GM21717 (cell line): Measurements from ENCODE around the gene RORC.

ENCODE experiments used
- ATAC-seq: cut with Tn5 transposase; IDR thresholded peaks from one replicate; pipeline ENCODE4 v1.9.1; 2021; ENCODE audit warnings: mild to moderate bottlenecking, moderate library complexity; ENCODE audit not compliant: unreplicated experiment

The RORC gene

DNA sequence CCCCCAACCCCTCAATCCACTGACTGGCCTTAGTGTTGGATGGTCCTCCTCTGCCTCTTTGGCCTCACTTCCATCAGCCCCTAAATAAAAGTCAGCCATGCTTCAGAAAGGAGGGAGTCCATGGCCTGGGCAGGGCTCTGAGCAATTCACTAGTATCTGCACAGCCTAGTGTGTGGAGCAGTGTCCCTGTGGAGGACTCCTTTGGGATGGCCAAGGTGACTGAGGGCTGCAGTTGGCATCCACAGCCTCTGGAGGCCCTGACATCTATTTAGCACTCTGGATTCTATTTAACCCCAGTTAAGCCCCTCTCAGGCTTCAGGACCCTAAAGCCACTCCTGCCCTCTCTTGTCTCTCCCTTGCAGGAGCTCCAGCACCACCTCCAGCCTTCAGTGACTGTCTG, 18.3 kb upstream of the RORC start:
- no peak for ATAC-seq

GRCh38 chr1:151849126-151849525, 17.5 kb upstream of the RORC start:
- no peak for ATAC-seq

DNA sequence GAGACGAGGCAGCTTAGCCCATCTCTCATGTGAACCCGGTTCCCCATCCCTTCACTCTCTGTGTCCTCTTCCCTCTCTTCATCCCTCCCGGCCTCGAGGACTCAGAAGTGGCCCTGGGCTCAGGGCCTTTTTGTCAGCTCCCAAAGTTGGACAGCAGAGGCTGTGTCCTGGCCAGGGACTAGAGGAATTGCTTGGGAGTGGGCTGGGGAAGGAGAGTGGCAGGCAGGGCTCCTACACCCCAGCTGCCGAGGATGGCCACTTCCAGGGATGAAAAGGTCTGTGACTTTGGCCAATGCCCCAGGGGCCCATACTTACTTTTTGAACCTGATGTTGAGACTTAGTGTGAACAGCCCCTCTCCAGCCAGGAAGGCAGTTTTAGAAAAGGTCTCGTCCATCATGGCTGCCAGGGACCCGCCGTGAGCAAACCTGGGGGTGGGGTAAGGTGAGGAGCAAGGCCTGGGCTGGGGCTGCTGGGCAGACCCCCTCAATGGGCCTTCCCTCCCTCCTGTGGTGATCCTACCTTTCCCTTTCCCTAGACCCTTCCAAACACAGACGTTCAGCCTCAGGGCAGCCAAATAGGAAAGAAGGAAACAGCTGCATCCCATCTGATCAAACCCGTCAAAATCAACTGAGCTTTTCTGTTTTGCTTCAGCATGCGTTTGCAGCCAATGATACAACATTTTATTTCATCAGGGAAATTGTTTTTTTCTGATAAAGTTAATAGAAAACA, 16.4 kb upstream of the RORC start:
- no peak for ATAC-seq

- ATAC-seq = no peak
These were observed 15.2 kb upstream of the RORC start for GRCh38 chr1:151846686-151847237.

GRCh38 chr1:151846062-151846568, 14.5 kb upstream of the RORC start:
- ATAC-seq = no peak

DNA sequence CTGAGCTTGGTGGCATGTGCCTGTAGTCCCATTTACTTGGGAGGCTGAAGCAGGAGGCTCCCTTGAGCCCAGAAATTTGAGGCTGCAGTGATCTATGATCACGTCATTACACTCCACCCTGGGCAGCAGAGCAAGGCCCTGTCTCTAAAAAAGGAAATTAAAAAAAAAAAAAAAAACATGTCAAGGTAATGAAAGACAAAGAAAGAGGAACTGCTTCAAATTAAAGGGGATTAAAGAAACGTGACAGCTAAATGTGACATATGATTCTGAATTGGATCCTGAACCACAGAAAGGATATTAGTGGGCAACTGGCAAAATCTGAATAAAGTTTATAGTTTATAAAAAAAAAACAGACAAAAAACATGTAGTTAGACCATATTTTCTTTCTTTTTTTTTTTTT, 11.8 kb upstream of the RORC start:
- no peak for ATAC-seq

DNA sequence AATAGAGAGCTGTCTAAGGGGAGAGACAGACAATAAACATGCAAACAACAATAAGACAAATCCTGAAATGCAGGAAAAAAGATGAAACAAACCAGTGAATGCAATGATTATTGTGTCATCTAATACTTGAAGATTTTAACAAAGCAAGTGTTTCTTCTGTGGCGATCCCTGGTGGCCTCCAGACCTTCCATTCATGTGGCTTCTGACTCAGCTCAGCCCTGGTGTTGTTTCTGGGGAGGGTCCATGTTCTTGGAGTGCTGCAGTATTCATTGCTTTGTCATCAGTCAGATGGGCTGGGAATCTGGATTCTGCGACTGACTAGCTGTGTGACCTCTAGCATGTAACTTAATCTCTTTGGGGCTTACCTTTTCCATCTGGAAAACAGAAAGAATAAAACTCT, 9.5 kb upstream of the RORC start:
- no peak for ATAC-seq

- no peak for ATAC-seq
These were observed 8.8 kb upstream of the RORC start for GRCh38 chr1:151840421-151840820.

DNA sequence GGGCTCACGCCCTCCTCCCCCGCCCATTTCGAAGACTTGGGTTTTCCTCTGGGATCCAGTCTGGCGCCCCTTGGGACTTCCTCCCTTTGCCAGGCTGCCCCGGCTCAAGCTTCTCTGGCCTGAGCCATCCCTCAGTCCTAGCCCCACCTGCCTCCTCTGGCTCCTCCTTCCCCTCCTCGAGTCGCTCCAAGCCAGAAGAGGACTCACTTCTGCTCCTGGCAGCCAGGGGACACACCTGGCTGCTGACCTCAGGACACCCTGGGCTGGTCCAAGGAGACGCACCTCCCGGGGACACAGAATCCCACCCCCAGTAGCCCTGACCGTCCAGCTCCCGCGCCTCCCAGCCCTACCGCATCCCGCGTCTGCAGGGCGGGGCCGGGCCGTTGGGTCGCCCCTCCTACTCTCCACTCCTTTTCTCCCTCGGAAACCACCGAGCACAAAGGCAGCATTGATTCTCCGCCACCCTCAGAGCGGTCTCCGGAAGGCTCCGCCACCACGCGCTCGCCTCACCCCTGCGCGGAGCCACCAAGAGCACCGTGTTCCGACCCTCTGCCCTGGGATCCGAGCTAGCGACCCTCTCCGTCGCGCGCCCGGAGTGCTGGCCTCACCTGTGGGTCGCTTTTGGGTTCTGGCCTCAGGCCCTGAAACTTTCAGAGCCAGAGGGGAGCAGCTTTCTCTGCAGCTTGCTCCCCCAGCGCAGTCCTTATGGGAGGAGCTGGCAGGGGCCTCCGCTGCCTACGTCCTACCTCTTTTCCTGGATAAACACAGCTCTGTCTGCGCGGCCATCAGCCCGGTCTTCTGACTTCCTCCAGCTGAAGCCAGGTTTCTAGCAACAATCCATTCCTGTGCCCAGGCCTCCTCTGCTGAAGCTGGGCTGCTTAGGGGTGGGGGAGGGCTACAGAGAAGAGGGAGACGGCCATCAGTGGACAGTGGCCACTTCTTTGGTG, 8.1 kb upstream of the RORC start, which contains the start of gene C2CD4D:
Gene C2CD4D, minus strand, starts transcription at position 364 of the 947 bp plus-strand sequence. CDS start 831 bp downstream, outside the sequence.
- no peak for ATAC-seq

- ATAC-seq = no peak
These were observed 7.4 kb upstream of the RORC start for GRCh38 chr1:151839082-151839412.

GRCh38 chr1:151838222-151839081, 6.8 kb upstream of the RORC start:
- no peak for ATAC-seq

- ATAC-seq = no peak
These were observed 6.3 kb upstream of the RORC start for GRCh38 chr1:151837884-151838221.

- ATAC-seq = no peak
These were observed 5.6 kb upstream of the RORC start for GRCh38 chr1:151837197-151837596.

GRCh38 chr1:151835596-151835995, 4.0 kb upstream of the RORC start:
- ATAC-seq = no peak

- no peak for ATAC-seq
These were observed 2.6 kb upstream of the RORC start for GRCh38 chr1:151834239-151834638.

- ATAC-seq = no peak
These were observed 1.7 kb upstream of the RORC start for GRCh38 chr1:151833172-151833900.

DNA sequence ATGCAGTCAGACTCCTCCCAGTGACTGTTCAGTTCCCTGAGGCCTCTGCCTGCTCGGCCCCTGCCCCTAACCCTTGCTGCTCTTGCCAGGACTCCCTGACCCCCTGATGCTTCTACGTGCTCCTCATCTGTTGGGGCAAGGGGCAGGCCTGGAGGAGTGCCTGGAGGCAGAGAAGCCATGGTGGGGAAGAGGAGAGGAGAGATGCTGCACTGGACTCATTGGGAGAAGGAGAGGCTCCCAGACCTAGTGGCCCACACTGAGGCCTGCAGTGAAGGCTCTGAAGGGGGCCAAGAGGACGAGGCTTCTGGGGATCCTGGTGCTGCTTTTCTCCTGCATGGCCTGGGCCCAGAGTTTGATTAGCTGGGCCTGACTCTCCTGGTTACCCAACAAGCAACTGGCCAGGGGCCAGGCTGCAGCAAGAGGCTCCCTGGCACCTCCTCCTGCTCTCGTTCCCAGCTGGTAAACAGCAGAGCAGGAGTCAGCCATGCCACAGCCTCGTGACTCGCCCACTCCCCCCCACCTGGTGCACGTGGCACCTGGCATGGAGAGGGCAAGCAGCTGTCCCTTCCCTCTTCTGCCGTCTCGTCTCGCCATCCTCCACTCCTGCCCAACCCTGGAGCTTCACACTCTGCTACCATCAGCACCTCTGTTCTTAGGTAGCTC, 847 bp upstream of the RORC start:
- no peak for ATAC-seq

DNA sequence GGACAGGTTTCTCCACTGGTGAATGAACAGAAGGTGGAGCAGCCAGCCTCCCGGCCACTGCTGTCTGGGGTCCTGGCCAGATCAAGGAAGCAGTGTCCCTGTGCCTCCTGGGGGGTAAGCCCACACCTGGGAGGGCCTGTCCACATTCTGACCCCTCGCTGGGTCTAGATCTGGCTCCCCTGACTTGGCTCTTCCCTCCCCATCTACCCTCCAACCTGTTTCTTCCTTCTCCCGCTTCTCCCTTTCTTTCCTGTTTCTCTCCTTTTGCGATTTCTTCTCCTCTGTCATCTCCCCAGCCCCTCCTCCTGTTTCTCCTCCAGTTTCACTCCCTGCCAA, 378 bp downstream of the RORC start:
- no peak for ATAC-seq

GRCh38 chr1:151830055-151830454, 1.5 kb downstream of the RORC start:
- ATAC-seq = no peak
